H9 (cell line): ENCODE data around the gene METTL2A. TPM values are rescaled to one million over a fixed set of nuclear protein-coding genes. Genes with fewer than 3 reads are reported as not detected.
"Not testable (repeated sequence)": the region's sequence is repeated elsewhere in the genome, so short reads cannot be mapped to it uniquely, and the experiment has no call there.

Source experiments
- DNase-seq: peaks from one replicate; pipeline ENCODE4 v3.0.0-alpha.2; 2017
- H2AFZ ChIP-seq: one replicate; pipeline ENCODE4 v1.6.1; 2013; ENCODE audit warnings: mild to moderate bottlenecking, low read length, control low read depth, moderate library complexity
- H2AK5ac ChIP-seq: 2 replicates; pipeline ENCODE4 v1.6.1; 2013; ENCODE audit warnings: low read length, control low read depth, mixed read lengths; ENCODE audit not compliant: insufficient read length
- H2BK120ac ChIP-seq: one replicate; pipeline ENCODE4 v1.6.1; 2013; ENCODE audit warnings: low read depth, mild to moderate bottlenecking, low read length, control low read depth, inconsistent platforms; ENCODE audit not compliant: poor library complexity, severe bottlenecking
- H2BK12ac ChIP-seq: 2 replicates; pipeline ENCODE4 v1.6.1; 2013; ENCODE audit warnings: low read length, control low read depth, mixed read lengths, low read depth; ENCODE audit not compliant: insufficient read length
- H2BK15ac ChIP-seq: 2 replicates; pipeline ENCODE4 v1.6.1; 2013; ENCODE audit warnings: low read depth, low read length, control low read depth
- H2BK20ac ChIP-seq: one replicate; pipeline ENCODE4 v1.6.1; 2013; ENCODE audit warnings: low read depth, mild to moderate bottlenecking, low read length, control low read depth, inconsistent platforms; ENCODE audit not compliant: poor library complexity, severe bottlenecking
- H2BK5ac ChIP-seq: 2 replicates; pipeline ENCODE4 v1.6.1; 2013; ENCODE audit warnings: low read length, control low read depth, mixed read lengths; ENCODE audit not compliant: insufficient read length
- H3K14ac ChIP-seq: 2 replicates; pipeline ENCODE4 v1.6.1; 2013; ENCODE audit warnings: low read length, control low read depth; ENCODE audit not compliant: insufficient read depth
- H3K18ac ChIP-seq: 2 replicates; pipeline ENCODE4 v1.6.1; 2013; ENCODE audit warnings: low read depth, mild to moderate bottlenecking, mixed read lengths, low read length, control low read depth; ENCODE audit not compliant: insufficient read length
- H3K23ac ChIP-seq: 2 replicates; pipeline ENCODE4 v1.6.1; 2013; ENCODE audit warnings: low read length, control low read depth, mixed read lengths, low read depth; ENCODE audit not compliant: insufficient read length
- H3K23me2 ChIP-seq: 2 replicates; pipeline ENCODE4 v1.6.1; 2013; ENCODE audit warnings: low read depth, mild to moderate bottlenecking, mixed read lengths, low read length, control low read depth; ENCODE audit not compliant: insufficient read length, poor library complexity, severe bottlenecking
- H3K27ac ChIP-seq: 2 replicates; pipeline ENCODE4 v1.5.1; 2013; ENCODE audit warnings: low read length, control low read depth, mixed read lengths, low read depth; ENCODE audit not compliant: insufficient read length
- H3K27me3 ChIP-seq: 2 replicates; pipeline ENCODE4 v1.6.1; 2013; ENCODE audit warnings: low read length, control low read depth, inconsistent platforms; ENCODE audit not compliant: insufficient read depth
- H3K4ac ChIP-seq: 2 replicates; pipeline ENCODE4 v1.6.1; 2013; ENCODE audit warnings: low read depth, mild to moderate bottlenecking, control low read depth, inconsistent platforms, low read length, moderate library complexity
- H3K4me1 ChIP-seq: 2 replicates; pipeline ENCODE4 v1.6.1; 2013; ENCODE audit warnings: low read length, control low read depth, inconsistent platforms; ENCODE audit not compliant: insufficient read depth
- H3K4me2 ChIP-seq: 2 replicates; pipeline ENCODE4 v1.6.1; 2013; ENCODE audit warnings: low read length, control low read depth, mixed read lengths; ENCODE audit not compliant: insufficient read length, insufficient read depth
- H3K56ac ChIP-seq: 2 replicates; pipeline ENCODE4 v1.6.1; 2013; ENCODE audit warnings: low read depth, mild to moderate bottlenecking, mixed read lengths, low read length, control low read depth; ENCODE audit not compliant: insufficient read length
- H3K79me1 ChIP-seq: 2 replicates; pipeline ENCODE4 v1.6.1; 2013; ENCODE audit warnings: low read depth, mild to moderate bottlenecking, moderate library complexity, low read length, control low read depth, inconsistent platforms; ENCODE audit not compliant: insufficient read depth, poor library complexity, severe bottlenecking
- H3K79me2 ChIP-seq: 2 replicates; pipeline ENCODE4 v1.6.1; 2013; ENCODE audit warnings: low read length, control low read depth, inconsistent platforms; ENCODE audit not compliant: insufficient read depth
- H3K9ac ChIP-seq: 2 replicates; pipeline ENCODE4 v1.6.1; 2013; ENCODE audit warnings: low read length, control low read depth, mixed read lengths; ENCODE audit not compliant: insufficient read length; ENCODE audit errors: extremely low read depth
- H3K9me3 ChIP-seq: one replicate; pipeline ENCODE4 v1.6.1; 2013; ENCODE audit warnings: low read depth, low read length, inconsistent platforms; ENCODE audit not compliant: control insufficient read depth
- H3T11ph ChIP-seq: one replicate; pipeline ENCODE4 v1.6.1; 2013; ENCODE audit warnings: mild to moderate bottlenecking, low read length, control low read depth, inconsistent platforms
- H4K20me1 ChIP-seq: one replicate; pipeline ENCODE4 v1.6.1; 2013; ENCODE audit not compliant: control insufficient read depth, insufficient read length, insufficient read depth
- H4K5ac ChIP-seq: 2 replicates; pipeline ENCODE4 v1.6.1; 2013; ENCODE audit warnings: low read depth, mild to moderate bottlenecking, mixed read lengths, low read length, control low read depth; ENCODE audit not compliant: insufficient read length
- H4K8ac ChIP-seq: replicated peaks from 2 replicates; pipeline ENCODE4 v1.6.1; 2013; ENCODE audit warnings: low read length, control low read depth, mixed read lengths, low read depth; ENCODE audit not compliant: insufficient read length
- H4K91ac ChIP-seq: 2 replicates; pipeline ENCODE4 v1.6.1; 2013; ENCODE audit warnings: low read depth, mild to moderate bottlenecking, moderate library complexity, mixed read lengths, low read length, control low read depth; ENCODE audit not compliant: insufficient read length
- H3K27ac Mint-ChIP-seq, 3 experiments: 2 replicates in 2 of 3; 3 replicates in 1 of 3; pipeline ENCODE4 v1.8.0; 2020 to 2021; ENCODE audit warnings: mixed read lengths in 3 of 3, mild to moderate bottlenecking in 1 of 3, moderate library complexity in 1 of 3
- H3K27me3 Mint-ChIP-seq: 2 replicates; pipeline ENCODE4 v1.8.0; 2021; ENCODE audit warnings: low read depth, mild to moderate bottlenecking, moderate library complexity, mixed read lengths
- H3K36me3 Mint-ChIP-seq, 3 experiments: 2 replicates in 2 of 3; 3 replicates in 1 of 3; pipeline ENCODE4 v1.8.0; 2020 to 2021; ENCODE audit warnings: low read depth in 3 of 3, mixed read lengths in 3 of 3; ENCODE audit not compliant: insufficient read depth in 1 of 3
- H3K4me1 Mint-ChIP-seq, 2 experiments: 2 replicates each; pipeline ENCODE4 v1.8.0; 2020; ENCODE audit warnings: mixed read lengths in 2 of 2
- H3K4me3 Mint-ChIP-seq, 2 experiments: 2 replicates in 1 of 2; 3 replicates in 1 of 2; pipeline ENCODE4 v1.8.0; 2020 to 2021; ENCODE audit warnings: mild to moderate bottlenecking in 2 of 2, mixed read lengths in 2 of 2, moderate library complexity in 1 of 2
- H3K9me3 Mint-ChIP-seq, 2 experiments: 2 replicates in 1 of 2; 3 replicates in 1 of 2; pipeline ENCODE4 v1.8.0; 2020; ENCODE audit warnings: mild to moderate bottlenecking in 2 of 2, mixed read lengths in 2 of 2, moderate library complexity in 1 of 2
- WGBS: extraction: QIAGEN DNeasy Blood & Tissue Kit; methylation state at CpG from one replicate; pipeline ENCODE4 v1.1.7; 2013; ENCODE audit warnings: missing lambda C conversion rate, low lambda C conversion rate, mixed read lengths; ENCODE audit not compliant: insufficient read length; ENCODE audit errors: extremely low coverage; 5-methylcytosine and 5-hydroxymethylcytosine counted together
- total RNA-seq: library from RNA; stranded (reverse); gene quantifications from 2 replicates; pipeline ENCODE4 v1.2.1, GENCODE V29; 2021

Gene METTL2A
- total RNA-seq, 1 experiment from 2014 or later, result 39.3 TPM

GRCh38 chr17:62441181-62441580, 17.5 kb downstream of the METTL2A start:
- not testable (repeated sequence) for H3K4me1 Mint-ChIP-seq, H2AFZ ChIP-seq
- H3K36me3 Mint-ChIP-seq, result peaks cover 22 to 70% (median 55%) of the 10 kb centered on the region in 3 experiments

More at GRCh38 chr17:62441181-62441580, 17.5 kb downstream of the METTL2A start:
- H4K5ac ChIP-seq, H3K27ac Mint-ChIP-seq, H3K9me3 ChIP-seq, H3K79me2 ChIP-seq, H4K20me1 ChIP-seq, H3K27me3 ChIP-seq, H2AK5ac ChIP-seq, H3K9me3 Mint-ChIP-seq, H4K91ac ChIP-seq, H3K14ac ChIP-seq, H3K4ac ChIP-seq, H3K23ac ChIP-seq, H3K9ac ChIP-seq, H3K27ac ChIP-seq, H2BK12ac ChIP-seq, H3K79me1 ChIP-seq, H3K23me2 ChIP-seq, H3K4me1 ChIP-seq, H2BK120ac ChIP-seq, H3K4me3 Mint-ChIP-seq, H2BK15ac ChIP-seq, H3T11ph ChIP-seq, H3K27me3 Mint-ChIP-seq, DNase-seq, H3K56ac ChIP-seq, H2BK5ac ChIP-seq, H2BK20ac ChIP-seq, H3K18ac ChIP-seq, H3K4me2 ChIP-seq, H4K8ac ChIP-seq: not testable (repeated sequence)
- no CpG with 5 or more reads among the region's 6 CpGs for WGBS
